Right lobe of liver (tissue), 4 donors: ENCODE measurements around the gene SLC30A9.

ENCODE experiments used
- POLR2A ChIP-seq: fragments of 450-650 bp; IDR thresholded peaks from one replicate; pipeline ENCODE4 v1.6.1; 2017; ENCODE audit warnings: antibody characterized with exemption, mild to moderate bottlenecking
- TF ChIP-seq, protein P1 (sequence below), 4 donors: fragments of 200-600 bp in 3 of 4; fragments of 450-650 bp in 1 of 4; IDR thresholded peaks; one replicate each; pipeline versions ENCODE4 v1.5.1 to v1.8.0; 2016 to 2022; ENCODE audit warnings: antibody characterized with exemption in 4 of 4, mild to moderate bottlenecking in 2 of 4
- donor health status: DM: no; HTN: no; CAD: no.
- donor health status: DM: no; HTN: no; CAD: no.
- donor health status: DM: no; HTN: yes; CAD: no.

DNA sequence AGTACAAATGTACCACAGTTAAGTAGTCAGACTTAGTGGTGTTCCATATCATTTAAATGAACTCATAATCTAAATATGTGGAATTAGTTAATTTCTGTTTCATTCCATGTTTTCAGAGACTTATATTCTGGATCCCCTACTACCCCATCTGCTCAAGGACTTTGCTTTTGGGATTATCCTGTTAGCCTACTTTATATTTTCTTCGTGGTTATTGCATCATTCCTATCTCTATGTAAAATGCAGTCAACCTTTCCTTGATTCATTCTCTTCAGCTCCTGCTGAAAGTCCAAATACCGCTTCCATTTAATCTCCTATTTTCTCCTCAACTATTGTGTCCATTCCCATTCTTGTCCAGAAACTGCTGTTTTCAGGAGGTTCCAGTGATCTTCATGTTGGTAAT lies 25.1 kb downstream of the SLC30A9 start:
- TF ChIP-seq, protein P1, sequence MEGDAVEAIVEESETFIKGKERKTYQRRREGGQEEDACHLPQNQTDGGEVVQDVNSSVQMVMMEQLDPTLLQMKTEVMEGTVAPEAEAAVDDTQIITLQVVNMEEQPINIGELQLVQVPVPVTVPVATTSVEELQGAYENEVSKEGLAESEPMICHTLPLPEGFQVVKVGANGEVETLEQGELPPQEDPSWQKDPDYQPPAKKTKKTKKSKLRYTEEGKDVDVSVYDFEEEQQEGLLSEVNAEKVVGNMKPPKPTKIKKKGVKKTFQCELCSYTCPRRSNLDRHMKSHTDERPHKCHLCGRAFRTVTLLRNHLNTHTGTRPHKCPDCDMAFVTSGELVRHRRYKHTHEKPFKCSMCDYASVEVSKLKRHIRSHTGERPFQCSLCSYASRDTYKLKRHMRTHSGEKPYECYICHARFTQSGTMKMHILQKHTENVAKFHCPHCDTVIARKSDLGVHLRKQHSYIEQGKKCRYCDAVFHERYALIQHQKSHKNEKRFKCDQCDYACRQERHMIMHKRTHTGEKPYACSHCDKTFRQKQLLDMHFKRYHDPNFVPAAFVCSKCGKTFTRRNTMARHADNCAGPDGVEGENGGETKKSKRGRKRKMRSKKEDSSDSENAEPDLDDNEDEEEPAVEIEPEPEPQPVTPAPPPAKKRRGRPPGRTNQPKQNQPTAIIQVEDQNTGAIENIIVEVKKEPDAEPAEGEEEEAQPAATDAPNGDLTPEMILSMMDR (IDR thresholded peaks at IDR 0.05) = no peak
- TF ChIP-seq POLR2A = no peak
